Endothelial cell of umbilical vein (primary cell): ENCODE data around the gene RANBP3. TPM values are rescaled to one million over a fixed set of nuclear protein-coding genes. Genes with fewer than 3 reads are reported as not detected.

Experiments used
- BruUV-seq: library from RNA; stranded (reverse); fragments of 400-500 nt; replicated peaks from 2 replicates; lab custom pipeline; 2021; lab: Mats Ljungman, UMichigan
- CTCF ChIA-PET: fragments of 300-600, 350-600 bp; sonication (Branson Sonifier 250); formaldehyde crosslinking; loops from one replicate; lab custom pipeline; 2021; ENCODE audit warnings: antibody characterized with exemption, inconsistent platforms; lab: Charles Lee
- POLR2A ChIA-PET: fragments of 300-600, 350-600 bp; sonication (Branson Sonifier 250); formaldehyde crosslinking; loops from one replicate; lab custom pipeline; 2021; ENCODE audit warnings: antibody characterized with exemption, inconsistent platforms; lab: Charles Lee
- DNase-seq: peaks from one replicate; pipeline ENCODE4 v3.0.0-alpha.2; 2011; ENCODE audit warnings: low read depth, low spot score
- FAIRE-seq: peaks from 2 replicates; lab custom pipeline; 2011; peaks lifted over from hg19 to GRCh38; lab: Jason Lieb, UNC
- H2AFZ ChIP-seq: 2 replicates; pipeline ENCODE4 v1.6.0; 2012; ENCODE audit warnings: low read depth, low read length, control low read depth, inconsistent platforms
- H3K27ac ChIP-seq: 2 replicates; pipeline ENCODE4 v1.5.1; 2011; ENCODE audit warnings: low read depth, mild to moderate bottlenecking, control low read depth, low read length, moderate library complexity; ENCODE audit not compliant: insufficient read depth
- H3K27me3 ChIP-seq, 2 experiments: 2 replicates each; pipeline versions ENCODE4 v1.6.0 to v1.6.1; 2011; ENCODE audit warnings: low read length in 2 of 2, mixed read lengths in 1 of 2; ENCODE audit not compliant: control insufficient read depth in 2 of 2, insufficient read depth in 2 of 2
- H3K36me3 ChIP-seq, 2 experiments: 2 replicates in 1 of 2; 3 replicates in 1 of 2; pipeline ENCODE4 v1.5.1; 2011; ENCODE audit warnings: low read length in 2 of 2, mild to moderate bottlenecking in 1 of 2, moderate library complexity in 1 of 2; ENCODE audit not compliant: control insufficient read depth in 2 of 2, insufficient read depth in 2 of 2; ENCODE audit errors: extremely low read depth in 1 of 2
- H3K4me1 ChIP-seq: 3 replicates; pipeline ENCODE4 v1.5.1; 2011; ENCODE audit warnings: mild to moderate bottlenecking, low read length; ENCODE audit not compliant: control insufficient read depth, insufficient read depth; ENCODE audit errors: extremely low read depth
- H3K4me2 ChIP-seq: 2 replicates; pipeline ENCODE4 v1.6.1; 2011; ENCODE audit warnings: low read length, control low read depth, mixed read lengths; ENCODE audit not compliant: insufficient read depth
- H3K4me3 ChIP-seq, 3 experiments: fragments of 200-600 bp in 1 of 3; sonication (generic), shearing (Covaris generic) in 1 of 3; replicated peaks in 1 of 3; 2 replicates each; pipeline ENCODE4 v1.5.1; 2011 to 2016; ENCODE audit warnings: control low read depth in 3 of 3, low read length in 3 of 3, mild to moderate bottlenecking in 2 of 3, inconsistent platforms in 1 of 3, low read depth in 1 of 3, moderate library complexity in 1 of 3; ENCODE audit not compliant: insufficient read depth in 1 of 3
- H3K79me2 ChIP-seq: 2 replicates; pipeline ENCODE4 v1.6.0; 2012; ENCODE audit warnings: low read length, inconsistent platforms; ENCODE audit not compliant: control insufficient read depth, insufficient read depth
- H3K9ac ChIP-seq: replicated peaks from 2 replicates; pipeline ENCODE3; 2011; ENCODE audit warnings: low read length, control low read depth; ENCODE audit not compliant: insufficient read depth; ENCODE audit errors: extremely low read depth
- H3K9me1 ChIP-seq: replicated peaks from 3 replicates; pipeline ENCODE4 v1.6.0; 2011; ENCODE audit warnings: mild to moderate bottlenecking, low read length; ENCODE audit not compliant: control insufficient read depth, insufficient read depth; ENCODE audit errors: extremely low read depth
- H3K9me3 ChIP-seq: replicated peaks from 2 replicates; pipeline ENCODE4 v1.5.1; 2012; ENCODE audit warnings: low read length, inconsistent platforms; ENCODE audit not compliant: control insufficient read depth, insufficient read depth
- H4K20me1 ChIP-seq: replicated peaks from 2 replicates; pipeline ENCODE3; 2011; ENCODE audit warnings: mild to moderate bottlenecking, low read length; ENCODE audit not compliant: control insufficient read depth, insufficient read depth; ENCODE audit errors: extremely low read depth
- CTCF ChIP-seq, 2 donors: IDR thresholded peaks; 1 replicate in 1 of 2; 2 replicates in 1 of 2; pipeline ENCODE4 v1.5.1; 2011; ENCODE audit warnings: low read length in 2 of 2, mild to moderate bottlenecking in 2 of 2, moderate library complexity in 2 of 2, control low read depth in 1 of 2, inconsistent platforms in 1 of 2, low read depth in 1 of 2; ENCODE audit not compliant: insufficient read depth in 1 of 2; ENCODE audit errors: extremely low read depth in 1 of 2
- GATA2 ChIP-seq: IDR thresholded peaks from 2 replicates; pipeline ENCODE4 v1.7.0; 2011; ENCODE audit warnings: low read depth, mild to moderate bottlenecking, moderate library complexity, mixed read lengths, low read length; ENCODE audit not compliant: insufficient read length, insufficient read depth
- JUN ChIP-seq: IDR thresholded peaks from 2 replicates; pipeline ENCODE4 v1.6.1; 2011; ENCODE audit warnings: borderline replicate concordance, low read depth; ENCODE audit not compliant: insufficient read length, insufficient read depth
- MAX ChIP-seq: IDR thresholded peaks from 2 replicates; pipeline ENCODE4 v1.6.1; 2011; ENCODE audit not compliant: insufficient read depth, insufficient read length
- POLR2A ChIP-seq: IDR thresholded peaks from 2 replicates; pipeline ENCODE4 v1.6.1; 2012; ENCODE audit warnings: low read depth, mild to moderate bottlenecking, control low read depth, low read length
- POLR2AphosphoS5 ChIP-seq: IDR thresholded peaks from 2 replicates; pipeline ENCODE4 v1.6.1; 2012; ENCODE audit warnings: low read depth, mild to moderate bottlenecking, control low read depth, low read length, moderate library complexity; ENCODE audit not compliant: insufficient read depth
- dilution Hi-C: fragments of 300-500 bp; cut with MboI; formaldehyde crosslinking; loops from one replicate; pipeline ENCODE4 v1.15.0; 2019; ENCODE audit warnings: low sequenced_read_pairs; ENCODE audit not compliant: extremely low pct_ligation_motif_present
- intact Hi-C: fragments of 100-400 bp; cut with micrococcal nuclease; formaldehyde crosslinking; loops from one replicate; pipeline ENCODE4 v1.10.0; 2022
- polyA plus RNA-seq, 4 experiments: library from polyadenylated mRNA; depleted of rRNA in 3 of 4; stranded (reverse) in 3 of 4; unstranded in 1 of 4; fragments of >200 nt; gene quantifications; 2 replicates each; pipeline versions ENCODE4 v1.2.1 to v1.2.3, GENCODE V29; 2011 to 2012; ENCODE audit warnings: missing spikeins in 1 of 4
- total RNA-seq: library from RNA; stranded (reverse); gene quantifications from 2 replicates; pipeline ENCODE4 v1.2.3, GENCODE V29; 2021

Gene RANBP3
- total and polyA plus RNA-seq, 2 donors (not counting 3 experiments of a cell fraction or from before 2014, with no cell fraction given), result 72.3 to 85.3 TPM

GRCh38 chr19:5992756-5993155, 14.8 kb upstream of the RANBP3 start:
- intact Hi-C loops, result no loop called here
- no peaks in the 10 kb centered on the region for H4K20me1 ChIP-seq
- FAIRE-seq, result no peak
- H3K9me1 ChIP-seq, result no peaks in the 10 kb centered on the region
- peaks cover 0 to 10% of the 10 kb centered on the region in 2 experiments for H3K36me3 ChIP-seq
- ChIA-PET CTCF (interaction anchor here (1.5 to 2.7 kb wide), 3 partner anchors 21 to 30 kb away, joined by 6 to 30 read pairs (median 6); no protein-coding TSS in a partner anchor), POLR2A (no interaction called here)
- no peak overlapping the region for H3K4me2 ChIP-seq
- peaks cover 17% of the 10 kb centered on the region for H3K4me1 ChIP-seq
- H3K4me3 ChIP-seq, result no peak overlapping the region
- dilution Hi-C loops, result no loop called here
- H3K9me3 ChIP-seq, result no peaks in the 10 kb centered on the region
- DNase-seq, result no peak
- TF ChIP-seq GATA2 (no peak), POLR2AphosphoS5 (no peak), CTCF (IDR thresholded peaks at IDR 0.05; ENCODE audit: extremely low read depth in 1 of 2, insufficient read depth in 1 of 2, low read depth in 1 of 2, low read length in 2 of 2) (no peak), MAX (no peak), POLR2A (no peak), JUN (no peak)
- H3K27ac ChIP-seq, result no peak overlapping the region
- H3K27me3 ChIP-seq, result no peaks in the 10 kb centered on the region
- H2AFZ ChIP-seq, result no peak overlapping the region
- no peak overlapping the region for H3K9ac ChIP-seq
- no TSS peak for BruUV-seq
- no peaks in the 10 kb centered on the region for H3K79me2 ChIP-seq
